GM18526 (cell line): ENCODE data around the gene KLHDC1.
A peak's percentile ranks its signal among the peaks of the same experiment; 100 is the strongest.

Experiments used
- POLR2A ChIP-seq: IDR thresholded peaks from 3 replicates; pipeline ENCODE4 v1.6.1; 2011; ENCODE audit not compliant: insufficient read length; ENCODE audit errors: extremely low read depth

Gene KLHDC1

DNA sequence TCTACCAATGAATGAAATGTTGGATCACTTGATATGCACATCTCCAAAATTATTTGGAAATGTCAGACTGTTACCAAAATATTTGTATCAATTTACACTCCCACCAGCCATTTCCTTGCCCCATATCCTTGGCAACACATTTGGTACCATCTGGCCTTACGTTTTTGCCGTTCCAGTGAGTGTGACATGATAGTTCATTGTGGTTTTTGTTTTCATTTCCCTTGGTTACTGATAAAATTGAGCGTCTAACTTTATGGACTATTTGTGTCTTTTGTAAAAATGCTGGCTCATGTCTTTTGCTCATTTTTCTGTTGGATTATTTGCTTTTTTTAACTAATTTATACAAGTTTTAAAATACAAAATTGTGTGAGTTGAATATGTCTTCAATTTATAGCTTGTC, 11.0 kb downstream of the KLHDC1 start:
- no peak for TF ChIP-seq POLR2A

DNA sequence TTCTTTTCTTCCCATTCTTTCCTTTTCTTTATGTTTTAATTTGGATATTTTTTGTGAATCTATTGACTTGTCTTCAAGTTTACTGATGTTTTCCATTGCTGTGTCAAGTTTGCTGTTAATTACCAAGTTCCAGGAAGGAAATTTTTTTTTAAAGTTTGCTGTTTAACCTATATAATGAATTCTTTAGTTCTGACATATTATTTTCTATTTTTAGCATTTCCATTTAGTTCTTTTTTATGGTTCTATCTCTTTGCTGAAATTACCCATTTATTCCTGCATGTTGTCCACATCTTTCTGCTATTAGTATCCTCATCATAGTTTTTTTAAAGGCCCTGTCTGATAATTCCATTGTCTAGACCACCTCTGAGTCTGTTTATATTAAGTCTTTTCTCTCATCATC, 27.8 kb downstream of the KLHDC1 start:
- TF ChIP-seq POLR2A: no peak

DNA sequence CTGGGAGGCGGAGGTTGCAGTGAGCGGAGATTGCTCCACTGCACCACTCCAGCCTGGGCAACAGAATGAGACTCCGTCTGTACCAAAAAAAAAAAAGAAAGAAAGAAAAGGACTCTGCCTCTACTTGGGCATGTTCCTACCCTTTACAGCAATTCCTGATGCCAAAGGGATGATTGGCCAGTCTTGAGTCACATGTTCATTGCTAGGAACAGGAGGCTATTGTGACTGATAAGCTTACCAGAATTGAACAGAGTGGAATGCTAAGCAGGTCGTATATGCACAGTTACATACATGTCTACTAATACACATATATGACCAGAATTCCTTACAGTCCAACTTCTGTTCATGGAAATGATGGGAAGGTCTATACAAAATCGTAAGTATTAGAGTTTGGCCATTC, 34.3 kb downstream of the KLHDC1 start:
- no peak for TF ChIP-seq POLR2A

DNA sequence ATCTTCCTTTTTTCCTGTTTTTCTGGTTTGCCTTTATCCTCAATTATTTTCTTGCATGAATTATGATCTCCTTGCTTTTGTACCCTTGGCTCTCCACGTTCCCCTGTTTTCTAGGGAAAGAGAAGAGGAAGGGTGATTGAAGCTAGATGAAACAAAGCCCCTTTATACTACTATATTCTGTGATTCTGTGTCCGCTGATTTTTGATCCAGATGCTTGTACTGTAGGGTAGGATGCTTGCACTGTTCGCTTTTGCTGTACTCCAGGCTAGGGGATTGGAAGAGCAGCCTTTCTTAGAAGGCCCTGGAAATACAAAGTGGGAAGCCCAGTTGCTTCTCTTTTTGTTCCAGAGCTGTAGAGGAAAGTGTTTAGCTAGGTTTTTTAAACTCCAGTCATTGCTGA, 40.0 kb downstream of the KLHDC1 start:
- TF ChIP-seq POLR2A: no peak

DNA sequence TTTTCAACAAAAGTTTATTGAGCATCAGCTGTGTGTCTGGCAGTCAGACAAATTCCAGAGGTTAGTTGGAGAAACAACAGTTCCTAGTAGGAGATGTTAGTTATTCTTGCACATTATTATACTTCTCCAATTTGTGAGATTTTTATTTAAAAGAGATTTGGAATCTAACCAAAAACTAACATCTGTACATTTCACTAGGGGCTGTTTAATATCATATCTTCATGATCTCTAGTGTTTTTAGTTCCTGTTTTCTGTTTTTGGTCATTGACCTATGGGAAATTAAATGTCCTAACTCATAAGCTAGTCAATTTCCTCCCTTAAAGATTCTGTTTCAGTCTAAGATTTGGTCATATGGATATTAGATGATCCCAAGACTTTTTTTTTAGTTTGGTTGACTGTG, 40.9 kb downstream of the KLHDC1 start:
- no peak for TF ChIP-seq POLR2A

DNA sequence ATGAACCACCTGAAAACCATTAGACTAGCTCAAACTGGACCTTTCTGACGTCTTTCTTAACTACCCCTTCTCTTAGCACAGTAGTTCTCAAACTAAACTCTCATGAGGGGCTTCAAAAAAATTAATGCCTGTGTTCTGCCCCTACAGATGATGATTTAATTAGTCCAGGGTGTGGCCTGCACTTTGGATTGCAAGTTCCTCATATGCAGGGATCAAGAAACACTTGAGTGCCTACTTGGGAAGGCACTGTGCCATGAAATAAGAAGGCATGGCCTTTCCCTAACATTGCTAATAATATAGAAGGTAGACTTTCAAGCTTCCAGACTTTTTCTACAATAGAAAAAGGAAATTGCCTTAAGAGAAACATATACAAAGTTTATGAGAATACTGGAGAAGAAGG, 52.3 kb downstream of the KLHDC1 start:
- no peak for TF ChIP-seq POLR2A

DNA sequence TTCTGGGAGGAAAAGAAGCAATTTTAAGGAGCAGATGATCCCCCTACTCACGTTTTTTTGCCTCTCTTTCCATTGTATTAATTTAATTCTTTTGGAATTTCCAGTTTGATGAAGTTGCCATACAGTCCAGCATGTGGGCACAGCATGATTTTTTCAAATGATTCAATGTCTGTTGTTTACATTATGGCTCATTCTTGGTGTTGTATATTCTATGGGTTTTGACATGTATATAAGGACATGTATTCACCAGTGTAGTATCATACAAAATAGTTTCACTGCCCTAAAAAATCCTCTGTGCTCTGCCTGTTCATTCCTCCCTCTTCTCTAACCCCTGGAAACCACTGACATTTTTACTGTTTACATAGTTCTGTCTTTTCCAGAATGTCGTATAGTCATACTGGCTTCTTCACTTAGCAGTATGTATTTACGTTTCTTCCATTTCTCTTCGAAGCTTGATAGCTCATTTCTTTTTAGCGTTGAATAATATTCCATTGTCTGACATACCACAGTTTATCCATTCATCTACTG, 61.7 kb downstream of the KLHDC1 start:
- no peak for TF ChIP-seq POLR2A

DNA sequence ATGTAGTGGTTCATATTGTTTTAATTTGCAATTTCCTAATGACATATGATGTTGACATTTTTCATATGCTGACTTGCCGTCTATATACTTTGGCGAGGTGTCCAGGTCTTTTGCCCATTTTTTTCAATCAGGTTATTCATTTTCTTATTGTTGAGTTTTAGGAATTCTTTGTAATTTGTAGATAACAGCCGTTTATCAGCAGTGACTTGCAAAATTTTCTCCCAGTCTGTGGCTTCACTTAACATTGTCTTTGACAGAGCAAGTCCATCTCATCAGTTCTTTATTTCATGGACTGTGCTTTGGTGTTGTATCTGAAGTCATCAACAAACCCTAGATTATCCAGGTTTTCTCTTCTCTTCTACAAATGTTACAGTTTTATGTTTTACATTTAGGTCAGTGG, 62.5 kb downstream of the KLHDC1 start:
- TF ChIP-seq POLR2A: no peak

DNA sequence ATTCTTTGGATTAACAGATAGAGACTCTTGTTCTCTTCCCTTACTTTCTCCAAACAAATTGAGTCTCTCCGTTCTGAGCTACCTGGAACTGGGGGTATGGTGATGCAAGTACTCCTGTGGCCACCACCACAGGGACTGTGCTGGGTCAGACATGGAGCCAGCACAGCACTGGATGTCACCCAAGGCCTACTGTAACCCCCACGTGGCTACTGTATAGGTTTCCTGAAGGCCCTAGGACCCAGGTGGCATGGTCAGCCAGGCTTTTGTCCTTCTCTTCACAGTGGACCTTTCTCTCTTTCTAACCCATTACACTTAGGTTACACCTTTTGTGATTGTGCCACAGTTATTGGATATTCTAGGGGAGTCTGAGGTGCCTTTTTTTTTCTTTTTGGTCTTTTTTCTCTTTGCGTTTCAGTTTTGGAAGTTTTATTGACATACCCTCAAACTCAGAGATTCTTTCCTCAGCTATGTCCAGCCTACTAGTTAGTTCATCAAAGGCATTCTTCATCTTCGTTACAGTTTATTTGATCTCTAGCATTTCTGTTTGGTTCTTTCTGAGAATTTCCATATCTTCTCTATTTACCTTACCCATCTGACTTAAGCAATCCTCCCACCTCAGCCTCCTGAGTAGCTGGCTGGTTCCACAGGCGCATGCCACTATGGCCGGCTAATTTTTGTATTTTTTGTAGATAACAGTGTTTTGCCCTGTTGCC, 69.1 kb downstream of the KLHDC1 start:
- TF ChIP-seq POLR2A: no peak

DNA sequence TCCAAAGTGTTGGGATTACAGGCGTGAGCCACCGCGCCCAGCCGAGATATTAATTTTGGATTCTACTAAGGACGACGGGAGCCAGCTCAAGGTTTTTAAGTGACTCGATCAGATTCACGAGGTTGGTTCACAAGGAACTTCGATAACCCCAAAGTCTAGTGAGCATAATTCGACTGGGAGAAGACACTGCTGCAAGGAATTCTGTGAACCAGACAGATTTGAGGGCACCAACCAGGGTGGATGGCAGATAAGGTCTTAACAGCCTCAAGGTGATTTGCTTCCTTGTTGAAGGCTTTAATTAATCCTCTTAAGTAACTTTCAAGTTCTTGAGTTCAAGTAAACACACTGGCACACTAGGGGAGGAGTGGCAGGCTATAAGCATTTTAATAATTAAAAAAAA, 73.9 kb downstream of the KLHDC1 start:
- no peak for TF ChIP-seq POLR2A

DNA sequence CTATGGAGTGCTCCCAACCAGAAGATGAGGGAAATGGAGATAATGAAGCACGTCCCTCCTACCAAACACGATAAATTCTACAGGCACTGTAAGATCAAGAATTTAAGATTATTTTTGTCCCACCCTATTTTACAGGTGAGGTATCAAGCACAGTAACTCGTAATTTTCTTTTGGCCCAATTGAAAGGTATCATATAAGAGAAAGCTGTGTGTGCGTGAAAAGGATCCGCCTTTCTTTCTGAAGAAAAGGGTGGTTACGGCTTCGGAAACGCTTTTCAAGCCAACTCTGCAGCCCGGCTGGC, 74.3 kb downstream of the KLHDC1 start:
- TF ChIP-seq POLR2A: no peak

DNA sequence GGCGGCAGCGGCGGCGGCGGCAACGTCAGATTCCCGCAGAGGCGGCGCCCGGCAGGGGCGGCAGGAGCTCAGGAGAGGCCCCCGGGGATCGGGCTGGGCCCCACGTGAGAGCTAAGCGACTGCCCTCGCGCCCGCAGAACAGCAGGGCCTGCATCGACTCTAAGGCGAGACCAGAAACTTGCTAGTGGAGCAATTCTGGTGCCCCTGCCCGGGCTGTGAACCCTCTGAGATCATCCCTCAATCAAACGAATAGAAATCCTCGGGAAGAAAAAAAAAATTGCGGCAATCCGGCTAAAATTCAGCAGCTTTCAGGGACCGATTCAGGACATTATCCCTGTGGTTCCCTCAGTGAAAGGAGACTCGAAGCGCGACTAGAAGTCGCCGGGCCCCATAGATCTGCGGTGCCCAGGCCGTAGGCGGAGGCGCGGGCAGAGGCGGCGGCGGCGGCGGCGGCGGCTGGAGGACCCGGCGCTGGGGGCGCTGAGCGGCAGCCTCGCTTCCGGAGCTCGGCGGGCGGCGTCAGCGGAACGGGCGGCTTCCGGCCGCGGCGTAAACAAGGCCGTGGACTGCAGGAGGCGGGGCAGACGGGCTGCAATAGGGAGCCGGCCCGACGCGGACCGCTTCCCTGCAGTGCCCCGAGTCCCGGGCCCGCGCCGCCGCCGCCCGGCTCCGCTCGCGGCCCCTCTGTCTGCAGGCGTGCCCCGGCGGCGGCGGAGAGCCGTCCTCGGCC, 74.8 kb downstream of the KLHDC1 start, which contains the start of gene KLHDC2:
Gene KLHDC2 (plus strand): TSS at position 583 of the 730 bp plus-strand sequence. CDS start 316 bp downstream, outside the sequence.
- TF ChIP-seq POLR2A: peak; percentile 77

DNA sequence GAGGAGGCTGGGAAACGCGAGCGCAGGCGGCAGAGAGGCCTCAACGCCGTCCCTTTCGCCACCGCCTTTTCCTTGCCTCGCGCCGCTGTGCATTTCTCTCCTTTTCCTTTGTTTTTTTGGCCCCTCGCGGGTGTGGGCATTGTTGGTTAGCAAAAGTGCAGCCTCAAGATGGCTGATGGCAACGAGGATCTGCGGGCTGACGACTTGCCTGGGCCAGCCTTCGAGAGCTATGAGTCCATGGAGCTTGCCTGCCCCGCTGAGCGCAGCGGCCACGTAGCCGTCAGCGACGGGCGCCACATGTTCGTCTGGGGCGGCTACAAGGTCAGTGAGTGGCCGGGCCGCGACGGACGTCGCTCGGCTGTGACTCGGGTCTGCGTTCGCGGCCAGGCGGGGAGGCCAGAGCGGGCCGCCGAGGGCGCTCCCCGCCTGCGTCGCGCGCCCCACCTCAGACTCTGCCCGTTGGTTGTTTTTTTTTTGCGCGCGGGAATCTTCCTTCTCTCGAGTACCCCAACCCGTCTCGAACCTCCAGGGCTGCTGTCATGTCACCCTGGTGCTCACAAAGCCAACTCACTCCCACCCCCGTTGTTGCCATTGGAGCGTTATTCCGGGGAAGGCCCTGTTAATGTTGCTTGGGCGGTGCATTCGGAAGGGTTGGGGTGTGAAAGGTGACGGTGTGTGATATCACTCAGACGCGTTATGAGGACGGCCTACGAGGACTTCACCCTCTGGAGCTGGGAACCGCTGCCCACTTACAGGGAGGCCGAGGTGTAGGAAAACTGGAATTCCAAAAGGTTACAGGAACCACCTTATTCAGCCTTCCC, 75.6 kb downstream of the KLHDC1 start:
- TF ChIP-seq POLR2A: peak; percentile 34

DNA sequence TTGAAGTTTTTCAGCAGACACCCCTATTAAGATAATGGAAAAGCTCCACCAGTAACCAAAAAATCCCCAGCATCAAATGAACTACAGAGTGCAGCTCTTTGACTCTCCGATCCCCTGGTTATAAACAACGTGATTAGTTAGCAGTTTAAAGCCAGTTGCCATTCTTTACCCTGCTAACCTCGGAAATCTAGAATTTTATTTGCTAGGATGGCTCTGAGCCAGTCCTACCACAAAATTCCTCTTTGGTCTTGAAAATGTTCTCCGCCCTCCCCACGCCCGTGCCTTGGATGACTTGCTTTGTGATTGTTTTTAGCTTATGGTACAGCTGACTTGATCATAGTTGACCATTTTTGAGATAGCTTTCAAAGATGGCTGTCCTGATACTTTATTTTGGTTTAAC, 76.3 kb downstream of the KLHDC1 start:
- no peak for TF ChIP-seq POLR2A

DNA sequence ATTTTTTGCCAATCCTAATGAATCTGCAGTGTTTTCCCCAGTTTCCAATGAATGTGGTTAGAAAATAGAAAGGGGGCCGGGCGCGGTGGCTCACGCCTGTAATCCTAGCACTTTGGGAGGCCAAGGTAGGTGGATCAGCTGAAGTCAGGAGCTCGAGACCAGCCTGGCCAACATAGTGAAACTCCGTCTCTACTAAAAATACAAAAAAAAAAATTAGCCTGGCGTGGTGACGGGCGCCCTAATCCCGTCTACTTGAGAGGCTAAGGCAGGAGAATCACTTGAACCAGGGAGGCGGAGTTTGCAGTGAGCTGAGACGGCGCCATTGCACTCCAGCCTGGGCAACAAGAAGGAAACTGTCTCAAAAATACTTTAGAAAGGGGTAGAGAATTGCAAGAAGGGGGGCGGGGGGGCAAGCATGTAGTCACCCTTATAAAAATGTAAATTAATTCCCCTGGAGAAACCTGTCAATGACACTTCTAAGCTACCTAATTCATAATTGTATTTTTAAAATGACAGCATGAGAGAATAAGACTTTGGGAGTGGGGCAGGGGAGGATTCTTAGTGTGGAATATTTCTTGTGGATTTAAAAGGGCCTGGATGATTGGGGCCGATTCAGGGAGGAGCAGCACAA, 76.8 kb downstream of the KLHDC1 start:
- no peak for TF ChIP-seq POLR2A
